T-cell (primary cell): ENCODE results near the gene ANO3. TPM values are rescaled to one million over a fixed set of nuclear protein-coding genes. Genes with fewer than 3 reads are reported as not detected.

Experiments used
- ATAC-seq, 4 experiments: fragments of 200-7000 bp in 3 of 4; fragments of 150-1000 bp in 1 of 4; cut with Tn5 transposase; replicated peaks in 1 of 4; 1 replicate in 3 of 4; 2 replicates in 1 of 4; pipeline ENCODE4 v1.10.0; 2021; ENCODE audit warnings: moderate library complexity in 3 of 4, mild to moderate bottlenecking in 2 of 4, moderate number of reproducible peaks in 1 of 4
- CTCF ChIA-PET, 2 donors: fragments of 300-600 bp; sonication (Branson Sonifier 250); formaldehyde crosslinking; loops; one replicate each; lab custom pipeline; 2022; ENCODE audit warnings: antibody characterized with exemption in 2 of 2; lab: Charles Lee
- POLR2A ChIA-PET, 2 donors: fragments of 300-600 bp; sonication (Branson Sonifier 250); formaldehyde crosslinking; loops; one replicate each; lab custom pipeline; 2022; ENCODE audit warnings: antibody characterized with exemption in 2 of 2; lab: Charles Lee
- DNase-seq, 35 experiments: peaks; one replicate each; pipeline versions ENCODE4 v3.0.0 to v3.0.0-alpha.2; 2013 to 2023
- H3K27ac ChIP-seq: one replicate; pipeline ENCODE4 v1.5.1; 2013; ENCODE audit warnings: low read length
- H3K27me3 ChIP-seq, 2 experiments: replicated peaks in 1 of 2; 1 replicate in 1 of 2; 2 replicates in 1 of 2; pipeline versions ENCODE4 v1.6.1 to v1.7.0; 2013; ENCODE audit warnings: low read length in 1 of 2, mixed read lengths in 1 of 2; ENCODE audit not compliant: control insufficient read depth in 2 of 2, insufficient read depth in 2 of 2; ENCODE audit errors: extremely low read depth in 1 of 2
- H3K36me3 ChIP-seq, 2 donors: 1 replicate in 1 of 2; 2 replicates in 1 of 2; pipeline versions ENCODE4 v1.6.1 to v1.7.0; 2013; ENCODE audit warnings: low read length in 1 of 2; ENCODE audit not compliant: control insufficient read depth in 2 of 2, insufficient read depth in 1 of 2; ENCODE audit errors: extremely low read depth in 1 of 2
- H3K4me1 ChIP-seq, 2 experiments: 1 replicate in 1 of 2; 2 replicates in 1 of 2; pipeline versions ENCODE4 v1.6.1 to v1.7.0; 2013; ENCODE audit warnings: low read length in 2 of 2, mixed read lengths in 1 of 2; ENCODE audit not compliant: insufficient read depth in 2 of 2, control insufficient read depth in 1 of 2; ENCODE audit errors: extremely low read depth in 1 of 2
- H3K4me3 ChIP-seq, 2 donors: 1 replicate in 1 of 2; 2 replicates in 1 of 2; pipeline versions ENCODE4 v1.5.1 to v1.7.0; 2013; ENCODE audit warnings: mild to moderate bottlenecking in 2 of 2, low read length in 1 of 2, moderate library complexity in 1 of 2; ENCODE audit not compliant: control insufficient read depth in 1 of 2; ENCODE audit errors: extremely low read depth in 1 of 2
- H3K9me3 ChIP-seq: 2 replicates; pipeline ENCODE4 v1.7.0; 2013
- H3K27ac Mint-ChIP-seq, 2 donors: one replicate each; pipeline ENCODE4 v1.8.0; 2020 to 2021; ENCODE audit warnings: mild to moderate bottlenecking in 2 of 2, mixed read lengths in 2 of 2
- H3K27me3 Mint-ChIP-seq, 2 donors: one replicate each; pipeline ENCODE4 v1.8.0; 2021 to 2022; ENCODE audit warnings: mixed read lengths in 2 of 2
- H3K36me3 Mint-ChIP-seq: one replicate; pipeline ENCODE4 v1.8.0; 2021; ENCODE audit warnings: mixed read lengths
- H3K4me1 Mint-ChIP-seq, 3 donors: one replicate each; pipeline ENCODE4 v1.8.0; 2020 to 2022; ENCODE audit warnings: mixed read lengths in 3 of 3, mild to moderate bottlenecking in 1 of 3
- H3K4me3 Mint-ChIP-seq, 3 donors: one replicate each; pipeline ENCODE4 v1.8.0; 2020 to 2022; ENCODE audit warnings: mild to moderate bottlenecking in 3 of 3, mixed read lengths in 3 of 3, moderate library complexity in 3 of 3
- H3K9me3 Mint-ChIP-seq, 3 donors: one replicate each; pipeline ENCODE4 v1.8.0; 2020 to 2022; ENCODE audit warnings: mixed read lengths in 3 of 3
- WGBS: methylation state at CpG from one replicate; pipeline ENCODE4 v1.1.5; 2013; ENCODE audit warnings: missing lambda C conversion rate; ENCODE audit not compliant: insufficient coverage; 5-methylcytosine and 5-hydroxymethylcytosine counted together
- total RNA-seq, 35 experiments: library from RNA in 6 of 35; stranded (reverse) in 6 of 35; fragments of 120-200 nt in 1 of 35; gene quantifications; one replicate each; pipeline versions ENCODE4 v1.2.1 to v1.2.4 and lab custom pipeline; 2013 to 2026

ANO3 gene
- total RNA-seq, 5 donors from 2014 or later (not counting 1 experiment from before 2014, with no cell fraction given) = not detected

DNA sequence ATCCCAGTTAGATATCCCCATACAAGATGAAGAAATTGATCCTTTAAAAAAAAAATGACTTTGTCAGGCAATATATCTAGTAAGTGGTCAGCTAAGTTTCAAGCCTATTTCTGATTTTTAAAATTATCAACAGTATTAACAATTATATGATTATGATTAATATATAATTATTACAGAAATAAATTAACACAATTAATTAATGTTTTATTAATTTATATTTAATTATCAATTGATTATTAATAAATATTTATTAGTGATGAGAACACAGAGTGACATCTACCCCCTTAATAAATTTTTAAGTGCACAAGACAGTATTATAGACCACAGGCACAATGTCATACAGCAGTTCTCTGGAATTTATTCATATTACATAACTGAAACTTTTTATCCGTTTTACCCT is 218.1 kb downstream of the ANO3 start:
- Mint-ChIP-seq H3K36me3 (no peaks in the 10 kb centered on the region), H3K27me3 (no peaks in the 10 kb centered on the region), H3K4me3 (no peak overlapping the region), H3K27ac (no peak overlapping the region), H3K4me1 (no peaks in the 10 kb centered on the region), H3K9me3 (peaks cover 5 to 21% (median 10%) of the 10 kb centered on the region in 3 donors)
- H3K36me3 ChIP-seq = no peaks in the 10 kb centered on the region
- ATAC-seq (no peak), DNase-seq (no peak)
- H3K4me1 ChIP-seq = no peaks in the 10 kb centered on the region
- no peak overlapping the region for H3K4me3 ChIP-seq
- H3K27ac ChIP-seq = no peak overlapping the region
- CTCF ChIA-PET = no interaction called here
- POLR2A ChIA-PET = interaction anchor here in 1 of 2 donors (0.5 kb wide), 1 partner anchor 10 kb away, joined by 3 read pairs; no protein-coding TSS in a partner anchor
- no peaks in the 10 kb centered on the region for H3K27me3 ChIP-seq
- no peaks in the 10 kb centered on the region for H3K9me3 ChIP-seq
- no CpG with 5 or more reads among the region's 1 CpG for WGBS

DNA sequence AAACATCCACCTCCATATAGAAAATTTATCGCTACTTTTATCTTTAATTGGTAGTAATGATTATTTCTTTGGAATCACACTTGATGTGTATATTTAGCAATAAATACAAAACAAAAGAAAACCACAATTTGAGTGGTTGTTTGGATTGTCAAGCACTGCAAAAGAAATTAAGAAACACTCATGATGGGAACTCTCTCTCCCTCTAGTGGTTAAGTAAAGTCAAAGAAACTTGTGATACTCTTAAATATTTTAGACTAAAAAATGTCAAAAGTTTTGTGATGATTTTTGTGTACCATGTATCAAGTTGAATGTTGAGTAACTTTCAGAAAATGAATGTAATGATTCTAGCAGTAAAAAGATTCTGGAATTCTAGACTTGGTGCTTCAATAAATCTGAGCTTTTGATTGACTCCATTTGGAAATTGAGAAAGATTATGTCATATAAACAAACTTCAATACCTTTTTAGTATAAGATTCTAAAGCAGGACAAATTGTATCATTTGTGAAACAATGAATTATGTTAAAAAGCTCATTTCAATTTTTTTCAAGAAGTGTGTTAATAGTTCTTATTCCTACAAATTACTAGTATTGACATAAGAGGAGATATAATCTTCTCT is 219.4 kb downstream of the ANO3 start:
- no CpG with 5 or more reads among the region's 1 CpG for WGBS
- ChIA-PET CTCF (no interaction called here), POLR2A (no interaction called here)
- Mint-ChIP-seq H3K27ac (no peak overlapping the region), H3K36me3 (no peaks in the 10 kb centered on the region), H3K4me1 (no peaks in the 10 kb centered on the region), H3K4me3 (no peak overlapping the region), H3K27me3 (no peaks in the 10 kb centered on the region), H3K9me3 (peaks cover 8 to 19% (median 10%) of the 10 kb centered on the region in 3 donors)
- Histone ChIP-seq H3K4me3 (no peak overlapping the region), H3K27ac (no peak overlapping the region), H3K4me1 (no peaks in the 10 kb centered on the region), H3K36me3 (no peaks in the 10 kb centered on the region), H3K9me3 (no peaks in the 10 kb centered on the region), H3K27me3 (no peaks in the 10 kb centered on the region)
- DNase-seq = no peak
- no peak for ATAC-seq

DNA sequence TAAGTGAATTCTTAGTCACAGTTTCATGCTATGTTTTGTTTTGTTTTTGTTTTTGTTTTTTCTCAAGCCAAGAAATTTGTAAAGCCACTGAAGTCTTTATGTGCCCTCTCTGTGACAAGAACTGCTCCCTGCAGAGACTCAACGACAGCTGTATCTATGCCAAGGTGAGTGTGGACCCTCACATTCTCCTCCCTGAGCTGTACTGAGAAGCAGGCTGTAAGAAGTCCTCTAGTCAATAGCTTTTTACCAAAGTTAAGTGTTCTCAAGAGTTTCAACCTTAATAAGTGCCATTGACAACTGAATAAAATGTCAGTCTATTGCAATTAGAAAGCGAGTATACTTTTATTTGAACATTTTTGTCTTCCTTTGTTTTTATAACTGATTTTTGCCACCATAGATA is 221.3 kb downstream of the ANO3 start:
- H3K4me1 ChIP-seq = no peaks in the 10 kb centered on the region
- ATAC-seq (no peak), DNase-seq (no peak)
- H3K9me3 ChIP-seq = no peaks in the 10 kb centered on the region
- Mint-ChIP-seq H3K9me3 (peaks cover 7 to 16% (median 10%) of the 10 kb centered on the region in 3 donors), H3K4me3 (no peak overlapping the region), H3K4me1 (no peaks in the 10 kb centered on the region), H3K27me3 (no peaks in the 10 kb centered on the region), H3K36me3 (no peaks in the 10 kb centered on the region), H3K27ac (no peak overlapping the region)
- no peak overlapping the region for H3K27ac ChIP-seq
- H3K36me3 ChIP-seq = no peaks in the 10 kb centered on the region
- 80% methylated on average over 1 of the region's 2 CpGs for WGBS
- H3K4me3 ChIP-seq = no peak overlapping the region
- no peaks in the 10 kb centered on the region for H3K27me3 ChIP-seq
- POLR2A ChIA-PET = no interaction called here
- CTCF ChIA-PET = no interaction called here

DNA sequence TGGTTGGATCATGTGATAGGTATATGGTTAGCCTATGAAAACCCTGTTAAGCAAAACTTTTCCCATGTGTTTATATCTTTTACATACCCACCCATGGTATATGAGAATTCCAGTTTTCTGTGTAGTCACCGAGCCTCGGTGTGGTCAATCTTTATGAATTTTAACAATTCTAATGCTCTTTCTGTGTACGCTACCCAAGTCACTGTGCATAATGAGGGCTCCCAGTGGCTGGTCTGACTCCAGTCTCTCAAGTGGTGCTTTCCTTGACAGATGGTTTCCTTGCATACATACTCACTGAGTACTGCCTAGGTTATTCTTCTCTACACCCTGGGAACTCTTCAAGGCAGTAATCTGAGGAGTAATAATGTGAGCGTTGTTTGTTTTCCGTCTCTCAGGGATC is 222.5 kb downstream of the ANO3 start:
- 90% methylated on average over 2 of the region's 5 CpGs for whole genome bisulfite sequencing
- Histone ChIP-seq H3K27me3 (no peaks in the 10 kb centered on the region), H3K4me1 (no peaks in the 10 kb centered on the region), H3K27ac (no peak overlapping the region), H3K36me3 (no peaks in the 10 kb centered on the region), H3K4me3 (no peak overlapping the region), H3K9me3 (no peaks in the 10 kb centered on the region)
- ChIA-PET CTCF (no interaction called here), POLR2A (no interaction called here)
- Mint-ChIP-seq H3K9me3 (peaks cover 7 to 16% (median 7%) of the 10 kb centered on the region in 3 donors), H3K36me3 (no peaks in the 10 kb centered on the region), H3K4me1 (no peaks in the 10 kb centered on the region), H3K27ac (no peak overlapping the region), H3K4me3 (no peak overlapping the region), H3K27me3 (no peaks in the 10 kb centered on the region)
- no peak for ATAC-seq
- DNase-seq = no peak

DNA sequence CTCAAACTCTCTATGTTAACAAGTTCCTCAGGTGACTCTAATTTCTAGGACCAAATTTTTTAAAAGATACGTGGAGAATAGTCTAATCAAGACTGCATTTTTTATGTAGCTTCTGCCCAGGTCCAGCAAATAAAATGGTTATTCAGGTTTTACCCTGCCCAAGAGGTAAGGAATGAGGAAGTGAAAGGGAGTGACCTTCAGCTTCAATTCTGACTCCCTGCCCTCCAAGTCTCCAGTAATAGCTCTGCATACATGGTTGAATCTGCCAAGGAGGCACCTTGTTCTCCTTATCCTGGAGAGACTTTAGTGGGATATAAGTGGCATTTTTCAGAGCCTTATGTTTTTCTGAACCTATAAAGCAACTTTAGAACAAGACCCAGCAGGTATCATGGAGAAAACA is 224.7 kb downstream of the ANO3 start:
- Histone ChIP-seq H3K27me3 (no peaks in the 10 kb centered on the region), H3K4me1 (no peaks in the 10 kb centered on the region), H3K4me3 (no peak overlapping the region), H3K36me3 (no peaks in the 10 kb centered on the region), H3K9me3 (no peaks in the 10 kb centered on the region), H3K27ac (no peak overlapping the region)
- Mint-ChIP-seq H3K27ac (no peak overlapping the region), H3K4me3 (no peak overlapping the region), H3K9me3 (peaks cover 7 to 20% (median 9%) of the 10 kb centered on the region in 3 donors), H3K36me3 (no peaks in the 10 kb centered on the region), H3K27me3 (no peaks in the 10 kb centered on the region), H3K4me1 (no peaks in the 10 kb centered on the region)
- ChIA-PET CTCF (no interaction called here), POLR2A (interaction anchor here in 1 of 2 donors (0.5 kb wide), 1 partner anchor 878 kb away, joined by 3 read pairs; no protein-coding TSS in a partner anchor)
- DNase-seq = no peak
- WGBS = no CpG with 5 or more reads among the region's 1 CpG
- ATAC-seq = no peak

DNA sequence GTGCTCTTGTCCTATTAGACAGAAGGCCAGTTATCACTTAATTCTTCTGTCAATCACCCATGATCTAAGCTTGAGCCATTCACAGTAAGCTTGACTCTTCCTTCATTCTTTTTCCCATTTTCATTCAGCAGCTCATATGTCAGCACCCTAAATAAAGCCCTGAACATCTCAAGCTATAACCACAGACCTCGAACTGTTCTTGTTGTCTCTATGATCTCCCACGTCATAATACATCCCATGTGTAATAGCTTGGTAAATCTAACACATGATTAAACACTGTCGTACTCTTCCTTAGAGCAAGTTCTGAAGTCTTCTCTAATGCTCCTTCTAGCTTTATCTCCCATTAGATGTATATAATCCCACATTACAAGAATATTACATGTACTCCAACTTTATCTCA is 225.7 kb downstream of the ANO3 start:
- DNase-seq = no peak
- no peaks in the 10 kb centered on the region for H3K27me3 Mint-ChIP-seq
- Histone ChIP-seq H3K4me3 (no peak overlapping the region), H3K27me3 (no peaks in the 10 kb centered on the region), H3K36me3 (no peaks in the 10 kb centered on the region), H3K4me1 (no peaks in the 10 kb centered on the region), H3K27ac (no peak overlapping the region), H3K9me3 (no peaks in the 10 kb centered on the region)
- CTCF ChIA-PET = no interaction called here
- H3K27ac Mint-ChIP-seq = no peak overlapping the region
- H3K4me1 Mint-ChIP-seq = no peaks in the 10 kb centered on the region
- no peaks in the 10 kb centered on the region for H3K36me3 Mint-ChIP-seq
- POLR2A ChIA-PET = no interaction called here
- WGBS = no CpG with 5 or more reads among the region's 3 CpGs
- H3K9me3 Mint-ChIP-seq = peaks cover 0 to 17% (median 9%) of the 10 kb centered on the region in 3 donors
- no peak for ATAC-seq
- no peak overlapping the region for H3K4me3 Mint-ChIP-seq
